ENCODE data around the gene MT1M. TPM values are rescaled to one million over a fixed set of nuclear protein-coding genes. Genes with fewer than 3 reads are reported as not detected.

The MT1M gene
- total and polyA plus RNA-seq, 2 experiments from 2014 or later = 1.1 to 4.7 TPM

GRCh38 chr16:56640076-56640475 lies 7.6 kb downstream of the MT1M start:
- Histone ChIP-seq H3K27me3 (ENCODE audit: insufficient read depth) (peaks cover 100% of the 10 kb centered on the region), H3K9me2 (ENCODE audit: insufficient read depth) (no peaks in the 10 kb centered on the region), H3K36me3 (ENCODE audit: insufficient read depth) (no peaks in the 10 kb centered on the region; the same call in 1 of the 2 replicates), H2AFZ (no peak overlapping the region), H3F3A (replicated peaks; ENCODE audit: low read depth) (peaks cover 13% of the 10 kb centered on the region; the same call in 1 of the 2 replicates), H3K27ac (ENCODE audit: low read depth) (no peak overlapping the region), H4K20me1 (replicated peaks; ENCODE audit: insufficient read depth) (no peaks in the 10 kb centered on the region; the same call in 1 of the 2 replicates), H3K4me2 (no peak overlapping the region), H3K79me2 (replicated peaks; ENCODE audit: insufficient read depth) (no peaks in the 10 kb centered on the region), H3K4me3 (no peak overlapping the region), H3K4me1 (ENCODE audit: insufficient read depth) (peaks cover 17% of the 10 kb centered on the region; the same call in 1 of the 2 replicates)
- Mint-ChIP-seq H3K9me3 (no peaks in the 10 kb centered on the region; the same call in 2 of the 3 replicates), H3K4me3 (no peak overlapping the region), H3K27me3 (ENCODE audit: insufficient read depth, low read depth, poor library complexity) (peaks cover 99% of the 10 kb centered on the region), H3K36me3 (ENCODE audit: low read depth) (no peaks in the 10 kb centered on the region; the same call in 2 of the 3 replicates), H3K27ac (no peak overlapping the region), H3K4me1 (peaks cover 43% of the 10 kb centered on the region)
- TF ChIP-seq STAT1 (IDR thresholded peaks at IDR 0.05; ENCODE audit: unreplicated experiment) = no peak
- no peak for TF ChIP-seq ZNF462 (CRISPR knock-in tag; IDR thresholded peaks at IDR 0.05)
- no peak for TF ChIP-seq ETS1 (IDR thresholded peaks at IDR 0.05)
- TF ChIP-seq CTCF (conservative IDR thresholded peaks at IDR 0.05; ENCODE audit: low read depth in 2 of 2) = no peak
- ATAC-seq (no peak), DNase-seq (ENCODE audit: low spot score) (no peak)

Measured in GM23338 (cell line).